K562 (cell line): ENCODE data around the gene TMEM252. TPM values are rescaled to one million over a fixed set of nuclear protein-coding genes. Genes with fewer than 3 reads are reported as not detected.

Source experiments
- ATAC-seq: fragments of 200-7000 bp; cut with Tn5 transposase; 3 replicates; pipeline ENCODE4 v1.9.1; 2020; ENCODE audit warnings: moderate library complexity
- BruUV-seq: library from RNA; stranded (reverse); fragments of 400-500 nt; replicated peaks from 2 replicates; lab custom pipeline; 2021; lab: Mats Ljungman, UMichigan
- CTCF ChIA-PET: fragments of 300-600 bp; formaldehyde crosslinking; extraction: SDS; loops from one replicate; lab custom pipeline; 2021; ENCODE audit warnings: low intra/inter-chr PET ratio; lab: Yijun Ruan, JAX
- POLR2A ChIA-PET: fragments of 300-600, 350-650 bp; sonication (Branson Sonifier 250); formaldehyde crosslinking; extraction: SDS; loops from one replicate; lab custom pipeline; 2021; ENCODE audit warnings: antibody characterized with exemption, inconsistent platforms; lab: Yijun Ruan, JAX
- DNase-seq, 4 experiments: peaks; one replicate each; pipeline versions ENCODE4 v3.0.0 to v3.0.0-alpha.2; 2011 to 2018; ENCODE audit warnings: low spot score in 3 of 4, mixed read lengths in 3 of 4; ENCODE audit errors: extremely low read depth in 1 of 4
- FAIRE-seq: peaks from 2 replicates; lab custom pipeline; 2011; peaks lifted over from hg19 to GRCh38; lab: Jason Lieb, UNC
- H2AFZ ChIP-seq: 2 replicates; pipeline ENCODE4 v1.6.0; 2011; ENCODE audit warnings: low read depth, low read length, control low read depth, inconsistent platforms
- H3K27ac ChIP-seq: fragments of 200-600 bp; 3 replicates; pipeline ENCODE4 v1.8.0; 2011; ENCODE audit warnings: low read depth, mild to moderate bottlenecking, control low read depth, inconsistent platforms, low read length, moderate library complexity, mixed read lengths; ENCODE audit errors: extremely low read depth
- H3K27me3 ChIP-seq, 2 experiments: fragments of 300-600 bp in 1 of 2; 2 replicates in 1 of 2; 3 replicates in 1 of 2; pipeline versions ENCODE4 v1.6.0 to v1.8.0; 2011; ENCODE audit warnings: inconsistent platforms in 2 of 2, low read length in 2 of 2, mild to moderate bottlenecking in 1 of 2, mixed read lengths in 1 of 2, moderate library complexity in 1 of 2; ENCODE audit not compliant: control insufficient read depth in 2 of 2, insufficient read depth in 2 of 2
- H3K36me3 ChIP-seq: fragments of 300-600 bp; 3 replicates; pipeline ENCODE4 v1.8.0; 2011; ENCODE audit warnings: mild to moderate bottlenecking, low read length, inconsistent platforms; ENCODE audit not compliant: control insufficient read depth, insufficient read depth
- H3K4me1 ChIP-seq, 2 experiments: fragments of 200-600 bp in 1 of 2; replicated peaks in 1 of 2; 2 replicates in 1 of 2; 3 replicates in 1 of 2; pipeline versions ENCODE4 v1.5.1 to v1.8.0; 2011; ENCODE audit warnings: inconsistent platforms in 2 of 2, low read length in 2 of 2, mild to moderate bottlenecking in 1 of 2, mixed read lengths in 1 of 2, moderate library complexity in 1 of 2; ENCODE audit not compliant: control insufficient read depth in 2 of 2, insufficient read depth in 2 of 2
- H3K4me2 ChIP-seq: 2 replicates; pipeline ENCODE4 v1.6.1; 2011; ENCODE audit warnings: low read length, control low read depth, inconsistent platforms, mixed read lengths; ENCODE audit not compliant: insufficient read depth
- H3K4me3 ChIP-seq: fragments of 200-600 bp; sonication (generic), shearing (Covaris generic); 2 replicates; pipeline ENCODE4 v1.5.1; 2016; ENCODE audit warnings: control low read depth, inconsistent platforms
- H3K79me2 ChIP-seq: fragments of 200-600 bp; 3 replicates; pipeline ENCODE4 v1.8.0; 2011; ENCODE audit warnings: low read length, inconsistent platforms; ENCODE audit not compliant: control insufficient read depth, insufficient read depth
- H3K9ac ChIP-seq, 2 experiments: 2 replicates each; pipeline versions ENCODE4 v1.6.0 to v1.6.1; 2011; ENCODE audit warnings: low read depth in 2 of 2, low read length in 2 of 2, control low read depth in 1 of 2, inconsistent platforms in 1 of 2, mild to moderate bottlenecking in 1 of 2, mixed read lengths in 1 of 2; ENCODE audit not compliant: insufficient read depth in 1 of 2
- H3K9me1 ChIP-seq: one replicate; pipeline ENCODE4 v1.6.0; 2011; ENCODE audit warnings: inconsistent platforms, mild to moderate bottlenecking, low read length, moderate library complexity; ENCODE audit not compliant: control insufficient read depth, insufficient read depth
- H3K9me3 ChIP-seq: replicated peaks from 2 replicates; pipeline ENCODE4 v1.5.1; 2011; ENCODE audit warnings: low read depth, low read length, inconsistent platforms; ENCODE audit not compliant: control insufficient read depth, insufficient read depth
- H4K20me1 ChIP-seq: replicated peaks from 2 replicates; pipeline ENCODE4 v1.6.1; 2011; ENCODE audit warnings: low read length, inconsistent platforms, mixed read lengths; ENCODE audit not compliant: control insufficient read depth, insufficient read depth
- NR1H2 ChIP-seq: sonication (generic); formaldehyde crosslinking; IDR thresholded peaks from 2 replicates; pipeline ENCODE4 v1.4.0; 2020; ENCODE audit warnings: mild to moderate bottlenecking, missing genetic modification reagents
- TBP ChIP-seq: optimal IDR thresholded peaks from 2 replicates; pipeline ENCODE3; 2011; ENCODE audit warnings: low read depth, low read length, improper control_type of control experiment
- U2AF1 ChIP-seq: fragments of 200-400 bp; formaldehyde crosslinking; optimal IDR thresholded peaks from 2 replicates; pipeline ENCODE3; 2017; ENCODE audit warnings: mild to moderate bottlenecking, low read depth, low read length, moderate library complexity
- ZNF146 ChIP-seq: IDR thresholded peaks from one replicate; pipeline ENCODE4 v1.6.1; 2018; ENCODE audit warnings: missing compliant biosample characterization; ENCODE audit not compliant: unreplicated experiment
- ZSCAN29 ChIP-seq: fragments of 450-650 bp; IDR thresholded peaks from 2 replicates; pipeline ENCODE4 v1.6.1; 2017
- WGBS: fragments of 100-300 bp; shearing (Covaris generic); methylation state at CpG from one replicate; pipeline ENCODE4 v1.1.6; 2016; ENCODE audit warnings: low coverage, mixed read lengths; ENCODE audit not compliant: insufficient coverage; ENCODE audit errors: missing lambda C conversion rate; 5-methylcytosine and 5-hydroxymethylcytosine counted together
- in situ Hi-C: fragments of 300-500 bp; cut with MboI; formaldehyde crosslinking; loops from 4 replicates; pipeline ENCODE4 v1.15.0; 2018; ENCODE audit warnings: inconsistent platforms, mixed read lengths
- intact Hi-C: fragments of 100-400 bp; cut with micrococcal nuclease; formaldehyde crosslinking; loops from 2 replicates; pipeline ENCODE4 v1.14.2; 2022
- polyA plus RNA-seq, 8 experiments: library from polyadenylated mRNA; depleted of rRNA in 4 of 8; stranded (reverse) in 5 of 8; unstranded in 3 of 8; fragments of >200 nt; fragmentation: Nextera tagmentation in 2 of 8; fragmentation: Illumina TruSeq in 1 of 8; extraction: Ambion mirVana in 2 of 8; extraction: Trizol in 1 of 8; gene quantifications; 2 replicates each; pipeline versions ENCODE4 v1.2.1 to v1.2.3, GENCODE V29; 2011 to 2014; ENCODE audit warnings: inconsistent platforms in 1 of 8, missing spikeins in 1 of 8
- total RNA-seq, 7 experiments: library from RNA; depleted of rRNA in 6 of 7; stranded (reverse); fragments of >200 nt in 6 of 7; fragmentation: Illumina TruSeq in 2 of 7; extraction: Trizol in 2 of 7; gene quantifications; 2 replicates each; pipeline versions ENCODE4 v1.2.1 to v1.2.3, GENCODE V29; 2011 to 2021; ENCODE audit warnings: low replicate concordance in 1 of 7
- TF ChIP-seq, protein P1 (sequence below), 3 experiments: fragments of 200-800 bp in 1 of 3; sonication (Bioruptor generic) in 1 of 3; sonication (generic) in 1 of 3; formaldehyde crosslinking in 1 of 3; IDR thresholded peaks; 2 replicates each; pipeline versions ENCODE4 v1.6.1 to v1.8.0; 2016 to 2022; ENCODE audit warnings: mild to moderate bottlenecking in 2 of 3, missing compliant biosample characterization in 2 of 3, missing genetic modification characterization in 2 of 3, missing genetic modification reagents in 1 of 3
- TF ChIP-seq, protein P2 (sequence below): sonication (generic); formaldehyde crosslinking; IDR thresholded peaks from 2 replicates; pipeline ENCODE4 v1.8.0; 2022; ENCODE audit warnings: mild to moderate bottlenecking, missing genetic modification reagents

The TMEM252 gene
- total and polyA plus RNA-seq, 9 of the 15 experiments (the other 6 are each of a cell fraction or from before 2014, with no cell fraction given), result not detected

DNA sequence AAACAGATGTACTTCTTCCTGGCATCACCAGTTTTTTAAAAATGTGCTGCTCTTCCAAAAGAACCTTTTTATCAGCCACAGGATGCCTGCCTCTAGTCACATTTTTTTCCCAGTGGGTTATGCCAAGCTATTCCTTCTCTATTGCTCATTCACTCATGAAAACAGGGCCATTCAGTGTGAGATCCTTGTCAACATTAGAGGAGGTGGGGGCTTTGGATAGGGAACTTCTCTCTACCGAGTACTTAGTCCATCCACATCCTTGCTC, 3.1 kb downstream of the TMEM252 start:
- no peaks in the 10 kb centered on the region for H3K36me3 ChIP-seq
- BruUV-seq, result no TSS peak
- ChIA-PET CTCF (no interaction called here), POLR2A (no interaction called here)
- intact Hi-C loops, result no loop called here
- no peaks in the 10 kb centered on the region for H3K4me1 ChIP-seq
- H3K27ac ChIP-seq, result no peak overlapping the region
- no peak for TF ChIP-seq TBP
- no peak for TF ChIP-seq ZSCAN29
- TF ChIP-seq, protein P1, sequence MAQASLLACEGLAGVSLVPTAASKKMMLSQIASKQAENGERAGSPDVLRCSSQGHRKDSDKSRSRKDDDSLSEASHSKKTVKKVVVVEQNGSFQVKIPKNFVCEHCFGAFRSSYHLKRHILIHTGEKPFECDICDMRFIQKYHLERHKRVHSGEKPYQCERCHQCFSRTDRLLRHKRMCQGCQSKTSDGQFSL (CRISPR knock-in tag; IDR thresholded peaks at IDR 0.05), result no peak
- TF ChIP-seq, protein P1 (tag; IDR thresholded peaks at IDR 0.05), result no peak
- TF ChIP-seq U2AF1, result no peak
- TF ChIP-seq NR1H2 (CRISPR knock-in tag), result no peak
- TF ChIP-seq ZNF146 (CRISPR knock-in tag), result no peak
- TF ChIP-seq, protein P2, sequence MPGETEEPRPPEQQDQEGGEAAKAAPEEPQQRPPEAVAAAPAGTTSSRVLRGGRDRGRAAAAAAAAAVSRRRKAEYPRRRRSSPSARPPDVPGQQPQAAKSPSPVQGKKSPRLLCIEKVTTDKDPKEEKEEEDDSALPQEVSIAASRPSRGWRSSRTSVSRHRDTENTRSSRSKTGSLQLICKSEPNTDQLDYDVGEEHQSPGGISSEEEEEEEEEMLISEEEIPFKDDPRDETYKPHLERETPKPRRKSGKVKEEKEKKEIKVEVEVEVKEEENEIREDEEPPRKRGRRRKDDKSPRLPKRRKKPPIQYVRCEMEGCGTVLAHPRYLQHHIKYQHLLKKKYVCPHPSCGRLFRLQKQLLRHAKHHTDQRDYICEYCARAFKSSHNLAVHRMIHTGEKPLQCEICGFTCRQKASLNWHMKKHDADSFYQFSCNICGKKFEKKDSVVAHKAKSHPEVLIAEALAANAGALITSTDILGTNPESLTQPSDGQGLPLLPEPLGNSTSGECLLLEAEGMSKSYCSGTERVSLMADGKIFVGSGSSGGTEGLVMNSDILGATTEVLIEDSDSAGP (CRISPR knock-in tag), result no peak
- H3K79me2 ChIP-seq, result no peaks in the 10 kb centered on the region
- no peak for ATAC-seq
- no peaks in the 10 kb centered on the region for H3K9me3 ChIP-seq
- H3K9ac ChIP-seq, result no peak overlapping the region
- in situ Hi-C loops, result no loop called here
- H3K4me2 ChIP-seq, result no peak overlapping the region
- 0% methylated on average over 1 of the region's 1 CpG for WGBS
- no peaks in the 10 kb centered on the region for H4K20me1 ChIP-seq
- no peak overlapping the region for H3K4me3 ChIP-seq
- no peaks in the 10 kb centered on the region for H3K9me1 ChIP-seq
- no peak overlapping the region for H2AFZ ChIP-seq
- H3K27me3 ChIP-seq, result peaks cover 0 to 8% of the 10 kb centered on the region in 2 experiments; a peak in 3 of 5 replicates
- FAIRE-seq, result no peak
- no peak for DNase-seq
